Stimulated activated CD4-positive, alpha-beta T cell treated with anti-CD3 and anti-CD28 coated beads, Interleukin-15, amount 100 ng/mL, for 48 hours (primary cell): ENCODE data around the gene INTS6.

Experiments used
- DNase-seq, 2 donors: peaks; one replicate each; pipeline ENCODE4 v3.0.0-alpha.2; 2020; ENCODE audit warnings: low read depth in 2 of 2

The INTS6 gene

GRCh38 chr13:51405176-51405575 is 47.7 kb downstream of the INTS6 start:
- no peak for DNase-seq

DNA sequence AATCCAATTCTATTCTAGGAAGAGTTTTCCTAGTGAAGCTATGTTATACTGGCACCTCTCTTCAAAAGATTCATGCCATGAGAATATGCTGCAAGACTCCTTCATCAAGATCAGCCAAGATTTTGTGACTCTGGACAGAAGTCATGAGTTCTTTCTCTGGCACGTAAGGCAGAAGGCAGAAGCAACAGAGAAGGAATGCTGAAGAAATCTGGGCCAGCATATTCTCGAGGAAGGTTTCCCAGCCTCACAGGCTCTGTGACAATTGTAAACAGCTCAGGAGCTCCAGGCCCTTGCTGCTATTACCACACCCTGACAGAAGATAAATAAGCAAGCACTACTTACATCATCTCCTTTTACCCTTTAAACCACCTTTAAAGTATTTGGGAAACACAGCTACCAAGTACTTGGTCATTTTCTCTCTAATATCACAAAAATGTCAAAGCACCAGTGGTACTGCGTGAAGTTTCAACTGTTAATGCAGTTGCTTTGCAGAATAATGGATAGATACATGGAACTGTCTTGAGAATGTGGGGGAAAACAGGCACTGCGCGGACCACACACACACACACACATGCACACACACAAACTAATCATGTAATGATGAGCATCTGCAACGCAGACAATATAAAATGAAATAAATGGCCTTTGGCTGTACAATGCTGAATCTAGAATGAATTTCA is 55.4 kb downstream of the INTS6 start:
- no peak for DNase-seq

GRCh38 chr13:51396352-51396751 is 56.5 kb downstream of the INTS6 start:
- no peak for DNase-seq

DNA sequence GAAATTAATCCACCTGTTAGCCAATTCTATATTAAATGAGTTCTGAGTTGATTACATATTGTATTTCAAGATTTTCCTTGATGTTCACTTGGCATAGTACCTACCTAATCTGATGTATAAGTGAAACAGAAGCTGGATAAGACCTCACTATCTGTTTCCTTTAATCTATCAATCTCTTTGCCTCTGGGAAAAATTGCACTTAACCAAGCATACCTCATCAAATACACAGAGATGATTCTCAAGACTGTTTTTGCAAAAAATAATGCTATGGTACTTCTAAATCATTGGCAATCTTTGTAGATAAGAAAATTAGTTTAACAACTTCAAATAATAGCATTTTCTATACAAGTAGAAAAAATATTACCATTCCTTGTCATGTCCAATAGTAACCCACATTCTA is 58.1 kb downstream of the INTS6 start:
- no peak for DNase-seq

- no peak for DNase-seq
These were observed 67.7 kb downstream of the INTS6 start for GRCh38 chr13:51385114-51385513.

- DNase-seq, result no peak
These were observed 72.6 kb downstream of the INTS6 start for GRCh38 chr13:51380269-51380668.

DNA sequence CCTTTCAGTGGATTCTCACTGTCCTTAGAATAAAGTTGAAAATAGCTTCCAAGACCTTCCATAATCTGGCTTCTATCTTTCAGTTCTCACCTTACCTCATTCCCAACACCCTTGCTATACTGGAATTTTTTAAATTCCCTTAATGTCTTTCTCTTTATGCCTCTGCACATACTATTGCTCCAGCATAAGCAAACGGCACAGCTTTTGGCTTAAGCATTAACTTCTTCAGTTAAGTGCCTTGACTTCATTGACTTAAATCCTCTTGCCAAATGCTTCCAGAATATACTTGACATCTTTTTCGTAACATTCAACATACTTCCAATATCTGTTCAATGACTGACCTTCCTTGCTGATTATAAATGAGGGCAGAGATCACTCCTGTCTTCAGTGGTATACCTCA is 79.4 kb downstream of the INTS6 start:
- no peak for DNase-seq

DNA sequence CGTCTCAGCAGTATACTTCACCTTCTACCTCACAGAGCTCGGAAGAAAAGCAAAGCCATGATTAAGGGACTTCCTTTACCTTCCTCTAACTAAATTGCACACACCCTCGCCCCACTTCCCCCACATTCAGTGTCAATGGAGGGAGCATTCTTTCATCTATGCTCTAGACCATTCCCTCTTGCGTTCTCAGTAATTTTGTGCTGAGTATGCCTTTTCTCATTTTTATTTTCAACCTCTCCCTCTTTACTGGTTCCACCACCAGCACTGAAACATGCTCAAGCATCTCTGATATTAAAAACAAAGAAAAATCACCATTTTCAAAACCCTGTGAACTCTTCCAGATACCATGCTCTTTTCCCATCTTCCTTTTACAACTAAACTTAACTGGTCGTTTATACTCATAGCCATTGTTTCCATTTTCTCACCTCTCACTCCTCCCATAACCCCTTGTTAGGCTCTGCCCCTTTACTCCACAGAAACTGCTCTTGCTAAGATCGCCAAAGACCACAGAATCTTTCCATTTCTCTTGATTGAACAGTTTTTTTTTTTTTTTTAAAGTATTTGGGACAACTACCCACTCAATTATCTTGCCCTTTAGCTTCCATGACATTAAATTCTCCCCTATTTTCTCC is 81.0 kb downstream of the INTS6 start:
- no peak for DNase-seq

DNA sequence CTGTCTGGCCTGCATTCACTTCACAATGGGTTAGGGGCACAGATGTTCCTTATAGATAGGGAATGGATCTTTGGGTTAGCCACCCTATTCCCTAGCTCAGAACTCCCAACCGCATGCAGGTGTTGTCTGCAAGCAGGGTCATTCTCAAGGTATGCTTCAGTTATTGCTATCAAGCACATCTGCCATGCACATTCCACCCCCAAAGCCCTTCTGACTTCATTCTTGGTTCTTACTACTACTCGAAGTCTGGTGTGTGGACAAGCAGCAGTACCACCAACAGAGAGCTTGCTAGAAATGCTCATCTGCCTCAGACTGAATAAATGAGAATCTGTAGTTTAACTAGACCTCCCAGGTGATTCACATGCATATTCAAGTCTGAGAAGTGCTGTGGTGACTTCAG is 82.0 kb downstream of the INTS6 start:
- no peak for DNase-seq

DNA sequence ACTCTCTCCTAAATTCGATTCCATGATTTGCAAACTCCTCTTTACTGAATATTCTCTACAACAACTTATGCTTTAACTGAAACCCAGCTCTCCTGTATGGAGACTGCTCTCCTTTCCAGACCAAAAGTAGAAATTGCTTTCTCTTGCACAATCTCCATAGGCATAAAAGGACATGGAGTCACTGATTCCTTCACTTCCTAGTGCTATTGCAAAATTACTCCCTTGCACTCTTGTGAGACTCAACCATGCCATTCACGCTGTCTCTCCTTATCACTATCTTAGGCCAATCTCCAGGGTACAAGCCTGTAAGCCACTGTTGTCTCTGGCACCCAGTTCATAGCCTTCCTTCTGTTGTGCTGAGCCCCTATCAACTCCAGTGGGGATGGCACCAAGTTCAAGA is 82.7 kb downstream of the INTS6 start:
- no peak for DNase-seq

DNA sequence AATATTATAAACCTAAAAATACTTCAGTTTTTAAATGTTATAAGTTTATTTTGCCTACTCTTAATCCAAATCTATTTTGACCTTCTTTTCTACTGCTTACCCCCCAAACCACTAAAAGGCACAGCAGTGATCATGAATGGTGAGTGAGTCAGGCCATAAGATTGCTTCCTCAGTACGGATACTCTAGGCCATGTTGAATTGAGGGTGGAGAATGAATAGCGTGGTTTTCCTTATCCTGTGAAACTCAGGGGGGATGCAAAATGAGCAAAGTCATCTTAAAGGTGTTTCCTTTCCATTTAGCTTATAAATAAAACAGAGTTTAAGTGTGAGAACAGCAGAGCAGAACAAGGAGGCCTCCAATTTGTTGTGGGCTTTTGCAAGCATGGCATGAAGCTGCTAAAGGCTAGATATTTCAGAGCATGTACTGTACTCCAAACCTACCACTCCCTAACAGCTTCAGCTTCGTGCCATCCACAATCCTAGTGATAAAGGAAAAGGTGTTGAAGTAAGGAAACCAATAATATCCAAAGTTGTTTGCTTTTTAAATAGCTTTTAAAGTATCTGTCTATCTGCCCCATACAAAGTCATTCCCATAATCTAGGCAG is 88.3 kb downstream of the INTS6 start:
- DNase-seq, result no peak

DNA sequence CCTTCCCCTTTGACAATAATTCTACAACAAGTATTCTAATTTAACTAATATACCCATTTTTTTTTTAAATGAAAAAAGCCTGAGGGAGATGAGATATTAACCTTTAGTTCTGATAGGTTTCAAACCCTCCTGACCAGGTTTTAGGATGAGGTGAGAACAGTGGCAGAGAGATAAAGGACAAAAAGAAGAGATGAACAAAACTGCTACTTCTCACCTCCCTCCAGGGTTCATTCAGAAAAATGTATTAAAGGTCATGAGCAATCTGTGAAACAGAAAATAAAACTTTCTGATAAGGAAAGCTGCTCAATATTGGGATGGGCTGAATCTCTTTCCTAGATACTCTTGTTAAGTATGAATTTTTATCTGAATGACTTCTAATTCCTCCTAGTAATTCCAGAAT is 89.2 kb downstream of the INTS6 start:
- no peak for DNase-seq

- DNase-seq, result no peak
These were observed 91.7 kb downstream of the INTS6 start for GRCh38 chr13:51361106-51361505.

- DNase-seq, result no peak
These were observed 92.3 kb downstream of the INTS6 start for GRCh38 chr13:51360489-51360888.

DNA sequence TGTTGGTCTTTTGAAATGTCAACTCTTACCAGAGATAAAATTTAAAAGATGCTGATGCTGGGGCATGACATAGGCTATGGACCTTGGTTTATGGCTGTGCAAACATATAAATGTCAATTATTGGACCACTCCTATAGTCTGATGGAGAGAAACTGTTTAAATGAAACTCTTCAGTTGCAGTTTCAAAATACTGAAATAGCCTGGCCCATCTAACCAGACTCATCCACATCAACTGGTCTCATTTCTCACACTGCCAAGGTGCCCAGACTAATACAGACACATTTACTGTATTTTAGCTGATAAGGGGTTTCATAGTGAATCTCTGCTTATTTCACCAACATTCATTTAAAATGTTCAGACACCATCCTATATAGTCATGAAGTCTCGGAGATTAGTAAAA is 93.5 kb downstream of the INTS6 start:
- no peak for DNase-seq

DNA sequence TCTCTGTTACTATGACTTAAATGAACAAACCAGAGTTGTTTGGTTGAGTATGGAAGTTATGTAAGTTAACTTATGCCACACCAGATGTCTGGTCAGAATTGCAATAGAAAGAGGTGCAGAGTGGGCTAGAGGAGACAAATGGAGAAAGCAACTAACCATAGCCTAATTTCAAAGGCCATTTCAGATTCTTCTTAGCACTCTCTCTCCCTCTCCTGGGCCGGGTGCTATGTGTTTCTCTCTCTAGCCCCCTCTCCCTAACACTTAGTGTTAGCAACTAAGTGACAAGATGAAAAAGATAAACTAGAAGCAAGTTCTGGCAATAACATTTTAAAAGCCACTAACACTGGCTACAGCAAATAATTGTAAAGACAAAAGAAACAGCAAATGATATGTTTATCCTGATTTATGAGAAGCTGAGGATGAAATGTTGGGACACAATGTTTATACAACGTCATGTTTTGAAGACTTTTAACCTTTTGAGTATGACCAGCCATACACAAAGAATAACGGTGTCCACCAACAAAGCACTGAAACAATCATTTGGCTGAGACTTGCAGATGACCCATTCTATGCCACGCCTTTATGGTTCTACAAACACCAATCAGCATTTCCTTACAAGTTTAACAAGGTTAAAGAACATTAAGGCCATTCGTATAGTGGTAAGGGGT is 94.8 kb downstream of the INTS6 start:
- no peak for DNase-seq

DNA sequence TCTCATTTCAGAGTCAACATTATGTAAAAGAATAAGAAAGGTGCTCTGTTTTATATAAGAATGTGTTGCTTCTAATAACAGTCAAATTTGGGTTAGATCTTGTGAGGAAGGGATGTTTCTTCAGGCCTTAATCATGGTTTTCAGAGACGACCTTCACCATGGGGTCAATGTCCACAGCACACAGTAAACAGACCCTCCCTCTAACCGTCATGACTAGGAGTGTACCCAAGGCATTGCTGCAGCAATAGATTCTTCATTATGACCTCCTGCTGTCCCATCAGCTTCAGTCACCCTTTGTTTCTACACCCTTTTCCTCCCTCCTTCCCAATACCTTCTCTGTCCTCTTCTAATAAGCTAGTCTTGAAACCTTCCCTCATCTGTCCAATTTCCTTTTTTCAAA is 97.6 kb downstream of the INTS6 start:
- no peak for DNase-seq

- DNase-seq, result no peak
These were observed 103.8 kb downstream of the INTS6 start for GRCh38 chr13:51349016-51349415.

GRCh38 chr13:51348069-51348967 is 104.5 kb downstream of the INTS6 start:
- DNase-seq, result no peak

- DNase-seq, result no peak
These were observed 105.7 kb downstream of the INTS6 start for GRCh38 chr13:51347099-51347498.

GRCh38 chr13:51346397-51346796 is 106.4 kb downstream of the INTS6 start:
- no peak for DNase-seq

DNA sequence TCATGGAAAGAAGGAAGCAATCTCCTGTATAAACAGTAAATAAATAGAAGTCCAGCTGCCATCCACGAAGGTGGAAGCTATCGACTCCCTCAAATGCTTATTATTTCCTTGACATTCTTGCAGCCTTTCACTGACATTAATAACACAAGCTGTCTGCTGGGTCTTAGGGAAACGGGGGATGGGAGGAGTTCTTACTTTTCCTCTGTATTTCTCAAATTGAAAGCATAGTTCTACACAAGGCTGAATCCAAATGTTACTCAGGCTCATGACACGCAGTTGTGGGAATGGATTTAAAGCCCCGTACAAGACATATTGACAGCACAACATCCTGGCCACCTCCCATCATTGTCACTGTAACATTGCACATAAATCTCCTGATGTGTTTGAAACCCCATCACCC is 109.4 kb downstream of the INTS6 start:
- no peak for DNase-seq
